ENCODE measurements around the gene BCCIP.

BCCIP gene

GRCh38 chr10:125820701-125821100 lies 2.6 kb upstream of the BCCIP start:
- in situ Hi-C loops (cut with MboI; ENCODE audit: low pct_unique_long_range_greater_than_20kb, low sequenced_read_pairs, unreplicated experiment): no loop called here

GRCh38 chr10:125823663-125824251 lies 411 bp downstream of the BCCIP start:
- no peak for DNase-seq (ENCODE audit: low spot score)
- in situ Hi-C loops (cut with MboI; ENCODE audit: low pct_unique_long_range_greater_than_20kb, low sequenced_read_pairs, unreplicated experiment): no loop called here
- TF ChIP-seq CTCF (IDR thresholded peaks at IDR 0.05; ENCODE audit: extremely low read depth, insufficient read depth, missing control alignments): no peak

More at GRCh38 chr10:125820701-125821100, 2.6 kb upstream of the BCCIP start:
- DNase-seq (ENCODE audit: low spot score): peak; percentile 58
- TF ChIP-seq CTCF (IDR thresholded peaks at IDR 0.05; ENCODE audit: extremely low read depth, insufficient read depth, missing control alignments): no peak

GRCh38 chr10:125824736-125825135 lies 1.4 kb downstream of the BCCIP start:
- no peak for TF ChIP-seq CTCF (IDR thresholded peaks at IDR 0.05; ENCODE audit: extremely low read depth, insufficient read depth, missing control alignments)
- DNase-seq (ENCODE audit: low spot score): no peak
- in situ Hi-C loops (cut with MboI; ENCODE audit: low pct_unique_long_range_greater_than_20kb, low sequenced_read_pairs, unreplicated experiment): no loop called here

DNA sequence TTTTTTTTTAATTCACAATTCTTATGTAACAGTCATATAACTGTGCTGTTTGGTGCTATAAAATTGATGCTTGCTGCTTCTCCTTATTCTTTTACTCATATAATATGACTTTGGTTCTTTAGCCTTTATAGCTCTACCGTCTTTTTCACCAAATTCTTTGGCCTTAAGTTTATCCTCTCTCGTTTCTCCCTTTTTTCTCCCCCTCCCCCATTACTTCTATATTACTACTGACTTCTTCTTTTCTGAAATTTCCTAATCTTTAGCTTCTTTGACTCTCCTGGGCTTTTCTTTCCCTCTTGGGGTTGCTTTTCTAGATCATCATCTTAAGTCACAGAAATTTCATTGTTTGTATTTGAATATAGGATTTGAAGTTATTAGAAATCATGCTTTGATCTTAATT lies 3.8 kb downstream of the BCCIP start:
- in situ Hi-C loops (cut with MboI; ENCODE audit: low pct_unique_long_range_greater_than_20kb, low sequenced_read_pairs, unreplicated experiment): no loop called here
- TF ChIP-seq CTCF (IDR thresholded peaks at IDR 0.05; ENCODE audit: extremely low read depth, insufficient read depth, missing control alignments): no peak
- no peak for DNase-seq (ENCODE audit: low spot score)

DNA sequence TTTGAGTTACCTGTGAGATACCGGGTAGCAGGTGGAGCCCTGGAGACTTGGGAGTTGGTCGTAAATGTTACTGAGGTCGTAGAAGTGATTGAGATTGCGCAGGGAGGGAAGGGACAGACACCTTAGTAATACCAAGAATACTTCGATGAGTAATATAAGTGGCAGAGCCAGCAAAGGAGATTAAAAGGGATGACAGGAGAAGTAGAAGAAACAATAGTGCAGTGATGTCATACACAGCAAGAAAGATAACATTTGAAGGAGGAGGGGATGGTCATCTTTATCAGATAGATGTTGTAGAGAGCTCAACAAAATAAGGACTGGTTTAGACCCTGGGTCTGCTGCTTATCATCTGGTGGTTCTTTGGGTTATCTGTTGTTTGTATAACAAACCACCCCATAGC lies 5.0 kb downstream of the BCCIP start:
- no peak for TF ChIP-seq CTCF (IDR thresholded peaks at IDR 0.05; ENCODE audit: extremely low read depth, insufficient read depth, missing control alignments)
- in situ Hi-C loops (cut with MboI; ENCODE audit: low pct_unique_long_range_greater_than_20kb, low sequenced_read_pairs, unreplicated experiment): no loop called here
- no peak for DNase-seq (ENCODE audit: low spot score)

DNA sequence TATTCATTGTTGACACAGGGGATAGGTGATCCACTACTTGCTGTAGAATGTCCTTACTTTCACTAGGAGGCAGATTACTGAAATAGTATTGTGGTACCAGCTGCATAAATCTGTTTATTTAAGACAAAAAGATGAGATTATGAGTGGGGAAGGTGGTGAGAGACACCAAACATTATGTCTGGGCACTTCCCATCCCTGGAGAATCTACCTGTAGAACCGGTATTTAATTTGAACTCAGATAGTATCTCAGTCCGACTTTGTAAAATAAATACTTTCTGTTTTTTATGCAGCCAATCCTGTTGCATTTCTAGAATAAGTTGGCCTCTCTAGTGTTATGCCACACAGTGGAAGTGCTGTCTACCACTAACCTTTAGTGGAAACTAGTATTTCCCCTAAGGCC lies 13.4 kb downstream of the BCCIP start:
- no peak for TF ChIP-seq CTCF (IDR thresholded peaks at IDR 0.05; ENCODE audit: extremely low read depth, insufficient read depth, missing control alignments)
- DNase-seq (ENCODE audit: low spot score): no peak
- in situ Hi-C loops (cut with MboI; ENCODE audit: low pct_unique_long_range_greater_than_20kb, low sequenced_read_pairs, unreplicated experiment): no loop called here
